Measurements from ENCODE around the gene SLC11A1. TPM values are rescaled to one million over a fixed set of nuclear protein-coding genes. Genes with fewer than 3 reads are reported as not detected.

Gene SLC11A1
- total and polyA plus RNA-seq, 2 experiments from 2014 or later: 0.60 to 0.74 TPM

- H2AFZ ChIP-seq: no peak overlapping the region
- H3K27ac ChIP-seq: peak overlapping the region; percentile 100
- H3K4me3 ChIP-seq: no peak overlapping the region
- peaks cover 46% of the 10 kb centered on the region for H3K79me2 ChIP-seq
- H3K4me2 ChIP-seq: peak overlapping the region; percentile 96
- H3K9me2 ChIP-seq (replicated peaks; ENCODE audit: insufficient read depth): no peaks in the 10 kb centered on the region
- peak; percentile 8 for DNase-seq (ENCODE audit: low spot score)
- TF ChIP-seq EZH2 (IDR thresholded peaks at IDR 0.05; ENCODE audit: borderline replicate concordance) (no peak), EZH2phosphoT487 (IDR thresholded peaks at IDR 0.05; ENCODE audit: low read depth, severe bottlenecking, unreplicated experiment) (no peak), CTCF (IDR thresholded peaks at IDR 0.05; ENCODE audit: poor library complexity) (no peak)
- H3K9me3 ChIP-seq (ENCODE audit: low read depth): no peaks in the 10 kb centered on the region
- H3K4me1 ChIP-seq (ENCODE audit: insufficient read depth): peaks cover 50% of the 10 kb centered on the region
- peaks cover 9% of the 10 kb centered on the region for H4K20me1 ChIP-seq (ENCODE audit: insufficient read depth, poor library complexity, severe bottlenecking)
- no peaks in the 10 kb centered on the region for H3K27me3 ChIP-seq
- WGBS (ENCODE audit: low lambda C conversion rate, missing lambda C conversion rate): 97% methylated on average over 3 of the region's 9 CpGs
- H3K36me3 ChIP-seq (replicated peaks; ENCODE audit: insufficient read depth, low read depth): no peaks in the 10 kb centered on the region
Measured at GRCh38 chr2:218401890-218402289, 19.8 kb downstream of the SLC11A1 start.

- H3K9me2 ChIP-seq (replicated peaks; ENCODE audit: insufficient read depth): no peaks in the 10 kb centered on the region
- 94% methylated on average over 8 of the region's 8 CpGs for WGBS (ENCODE audit: low lambda C conversion rate, missing lambda C conversion rate)
- H3K4me1 ChIP-seq (ENCODE audit: insufficient read depth): peaks cover 50% of the 10 kb centered on the region
- H3K79me2 ChIP-seq: peaks cover 40% of the 10 kb centered on the region
- no peaks in the 10 kb centered on the region for H3K27me3 ChIP-seq
- no peak overlapping the region for H3K27ac ChIP-seq
- H3K36me3 ChIP-seq (replicated peaks; ENCODE audit: insufficient read depth, low read depth): no peaks in the 10 kb centered on the region
- peak; percentile 6 for DNase-seq (ENCODE audit: low spot score)
- no peak overlapping the region for H2AFZ ChIP-seq
- H3K9me3 ChIP-seq (ENCODE audit: low read depth): no peaks in the 10 kb centered on the region
- H4K20me1 ChIP-seq (ENCODE audit: insufficient read depth, poor library complexity, severe bottlenecking): peaks cover 9% of the 10 kb centered on the region
- H3K4me2 ChIP-seq: peak overlapping the region; percentile 96
- H3K4me3 ChIP-seq: no peak overlapping the region
- TF ChIP-seq EZH2 (IDR thresholded peaks at IDR 0.05; ENCODE audit: borderline replicate concordance) (no peak), EZH2phosphoT487 (IDR thresholded peaks at IDR 0.05; ENCODE audit: low read depth, severe bottlenecking, unreplicated experiment) (no peak), CTCF (IDR thresholded peaks at IDR 0.05; ENCODE audit: poor library complexity) (no peak)
Measured at GRCh38 chr2:218402491-218402901, 20.4 kb downstream of the SLC11A1 start.

- peaks cover 54% of the 10 kb centered on the region for H3K4me1 ChIP-seq (ENCODE audit: insufficient read depth)
- H3K27ac ChIP-seq: no peak overlapping the region
Measured at GRCh38 chr2:218402911-218403411, 20.9 kb downstream of the SLC11A1 start.

GRCh38 chr2:218403810-218404209 is 21.7 kb downstream of the SLC11A1 start:
- no peak overlapping the region for H2AFZ ChIP-seq
- no peaks in the 10 kb centered on the region for H3K36me3 ChIP-seq (replicated peaks; ENCODE audit: insufficient read depth, low read depth)
- H3K27me3 ChIP-seq: no peaks in the 10 kb centered on the region
- 91% methylated on average over 7 of the region's 7 CpGs for WGBS (ENCODE audit: low lambda C conversion rate, missing lambda C conversion rate)
- H3K9me3 ChIP-seq (ENCODE audit: low read depth): no peaks in the 10 kb centered on the region
- peak; percentile 5 for DNase-seq (ENCODE audit: low spot score)
- peak overlapping the region; percentile 94 for H3K27ac ChIP-seq
- TF ChIP-seq CTCF (IDR thresholded peaks at IDR 0.05; ENCODE audit: poor library complexity) (no peak), EZH2phosphoT487 (IDR thresholded peaks at IDR 0.05; ENCODE audit: low read depth, severe bottlenecking, unreplicated experiment) (no peak), EZH2 (IDR thresholded peaks at IDR 0.05; ENCODE audit: borderline replicate concordance) (no peak)
- peaks cover 38% of the 10 kb centered on the region for H3K79me2 ChIP-seq
- H3K4me1 ChIP-seq (ENCODE audit: insufficient read depth): peaks cover 54% of the 10 kb centered on the region
- no peaks in the 10 kb centered on the region for H3K9me2 ChIP-seq (replicated peaks; ENCODE audit: insufficient read depth)
- no peak overlapping the region for H3K4me3 ChIP-seq
- H4K20me1 ChIP-seq (ENCODE audit: insufficient read depth, poor library complexity, severe bottlenecking): peaks cover 9% of the 10 kb centered on the region
- no peak overlapping the region for H3K4me2 ChIP-seq

More at GRCh38 chr2:218402911-218403411, 20.9 kb downstream of the SLC11A1 start:
- H3K9me3 ChIP-seq (ENCODE audit: low read depth): no peaks in the 10 kb centered on the region
- H3K27me3 ChIP-seq: no peaks in the 10 kb centered on the region
- no peak overlapping the region for H2AFZ ChIP-seq
- no peaks in the 10 kb centered on the region for H3K36me3 ChIP-seq (replicated peaks; ENCODE audit: insufficient read depth, low read depth)
- no peak overlapping the region for H3K4me2 ChIP-seq
- no peak overlapping the region for H3K4me3 ChIP-seq
- no peaks in the 10 kb centered on the region for H3K9me2 ChIP-seq (replicated peaks; ENCODE audit: insufficient read depth)
- 93% methylated on average over 23 of the region's 26 CpGs for WGBS (ENCODE audit: low lambda C conversion rate, missing lambda C conversion rate)
- peaks cover 40% of the 10 kb centered on the region for H3K79me2 ChIP-seq
- peak; percentile 3 for DNase-seq (ENCODE audit: low spot score)
- no peak for TF ChIP-seq EZH2phosphoT487 (IDR thresholded peaks at IDR 0.05; ENCODE audit: low read depth, severe bottlenecking, unreplicated experiment)
- peaks cover 9% of the 10 kb centered on the region for H4K20me1 ChIP-seq (ENCODE audit: insufficient read depth, poor library complexity, severe bottlenecking)
